Activated T-helper 1 cell treated with Interleukin-2 at 50 U/mL for 16 hours (primary cell): ENCODE data around the gene C11orf52.

Experiments used
- DNase-seq: peaks from one replicate; pipeline ENCODE4 v3.0.0-alpha.2; 2020; ENCODE audit warnings: low read depth

C11orf52 gene

GRCh38 chr11:111976119-111976766 lies 57.5 kb downstream of the C11orf52 start:
- no peak for DNase-seq
